Karpas-422 (cell line): ENCODE measurements around the gene HRAS. TPM values are rescaled to one million over a fixed set of nuclear protein-coding genes. Genes with fewer than 3 reads are reported as not detected.

Experiments used
- DNase-seq: peaks from one replicate; pipeline ENCODE4 v3.0.0-alpha.2; 2015
- H2AFZ ChIP-seq: fragments of 200-600 bp; sonication (generic); 2 replicates; pipeline ENCODE4 v1.6.1; 2014; ENCODE audit warnings: antibody characterized with exemption, low read length, mixed read lengths
- H3K27ac ChIP-seq: fragments of 200-600 bp; sonication (generic); 2 replicates; pipeline ENCODE4 v1.5.1; 2014; ENCODE audit warnings: mild to moderate bottlenecking, low read length, moderate library complexity
- H3K27me3 ChIP-seq: fragments of 200-600 bp; sonication (generic); 2 replicates; pipeline ENCODE4 v1.6.1; 2014; ENCODE audit warnings: low read length, mixed read lengths
- H3K36me3 ChIP-seq: fragments of 200-600 bp; sonication (generic); 2 replicates; pipeline ENCODE4 v1.6.1; 2014; ENCODE audit warnings: low read length, mixed read lengths; ENCODE audit not compliant: insufficient read depth
- H3K4me1 ChIP-seq: fragments of 200-600 bp; sonication (generic); 2 replicates; pipeline ENCODE4 v1.6.1; 2014; ENCODE audit warnings: mild to moderate bottlenecking, low read length, mixed read lengths
- H3K4me2 ChIP-seq: fragments of 200-600 bp; sonication (generic); 2 replicates; pipeline ENCODE4 v1.6.1; 2014; ENCODE audit warnings: low read length, low read depth, mild to moderate bottlenecking; ENCODE audit not compliant: poor library complexity, severe bottlenecking
- H3K4me3 ChIP-seq: fragments of 200-600 bp; sonication (generic); 2 replicates; pipeline ENCODE4 v1.5.1; 2014; ENCODE audit warnings: mild to moderate bottlenecking, antibody characterized with exemption, low read length, mixed read lengths
- H3K79me2 ChIP-seq: fragments of 200-600 bp; sonication (generic); 2 replicates; pipeline ENCODE4 v1.6.1; 2014; ENCODE audit warnings: mild to moderate bottlenecking, low read length, mixed read lengths
- H3K9ac ChIP-seq: fragments of 200-600 bp; sonication (generic); 2 replicates; pipeline ENCODE4 v1.6.0; 2014; ENCODE audit warnings: low read length
- H3K9me2 ChIP-seq: fragments of 200-600 bp; sonication (generic), shearing (Covaris generic); replicated peaks from 2 replicates; pipeline ENCODE4 v1.6.0; 2014; ENCODE audit warnings: mild to moderate bottlenecking, low read length, moderate library complexity; ENCODE audit not compliant: insufficient read depth
- H3K9me3 ChIP-seq: fragments of 300-700, 200-600 bp; sonication (generic); 2 replicates; pipeline ENCODE4 v1.6.1; 2014; ENCODE audit warnings: low read length, mixed read lengths
- H4K20me1 ChIP-seq: fragments of 200-600 bp; sonication (generic); 2 replicates; pipeline ENCODE4 v1.6.1; 2014; ENCODE audit warnings: mild to moderate bottlenecking, antibody characterized with exemption, low read length, low read depth; ENCODE audit not compliant: insufficient read depth
- total RNA-seq: library from RNA; depleted of rRNA; stranded (reverse); fragments of >200 nt; shearing (Covaris generic); gene quantifications from 2 replicates; pipeline ENCODE4 v1.2.3, GENCODE V29; 2014; ENCODE audit warnings: low replicate concordance

Gene HRAS
- total RNA-seq, 1 experiment from 2014 or later = 8.5 TPM

- H2AFZ ChIP-seq = peak overlapping the region; percentile 56; the same call in 1 of the 2 replicates
- peak; percentile 75 for DNase-seq
- H3K9me2 ChIP-seq = no peaks in the 10 kb centered on the region
- peaks cover 15% of the 10 kb centered on the region for H4K20me1 ChIP-seq
- H3K27me3 ChIP-seq = no peaks in the 10 kb centered on the region
- peaks cover 35% of the 10 kb centered on the region for H3K4me1 ChIP-seq
- H3K9me3 ChIP-seq = no peaks in the 10 kb centered on the region
- H3K36me3 ChIP-seq = no peaks in the 10 kb centered on the region; the same call in 1 of the 2 replicates
- peak overlapping the region; percentile 95 for H3K9ac ChIP-seq
- peak overlapping the region; percentile 99 for H3K4me2 ChIP-seq
- H3K27ac ChIP-seq = peak overlapping the region; percentile 56
- peak overlapping the region; percentile 99 for H3K4me3 ChIP-seq
- H3K79me2 ChIP-seq = peaks cover 7% of the 10 kb centered on the region; the same call in 1 of the 2 replicates
Observed at GRCh38 chr11:534396-535209, 773 bp downstream of the HRAS start.

- H3K36me3 ChIP-seq = no peaks in the 10 kb centered on the region; the same call in 1 of the 2 replicates
- H3K4me3 ChIP-seq = peak overlapping the region; percentile 99
- no peaks in the 10 kb centered on the region for H3K9me2 ChIP-seq
- H3K4me2 ChIP-seq = peak overlapping the region; percentile 99
- peaks cover 15% of the 10 kb centered on the region for H4K20me1 ChIP-seq
- H3K9me3 ChIP-seq = no peaks in the 10 kb centered on the region
- DNase-seq = no peak
- peaks cover 35% of the 10 kb centered on the region for H3K4me1 ChIP-seq
- no peak overlapping the region for H3K27ac ChIP-seq
- H3K9ac ChIP-seq = peak overlapping the region; percentile 95
- no peak overlapping the region for H2AFZ ChIP-seq
- peaks cover 7% of the 10 kb centered on the region; the same call in 1 of the 2 replicates for H3K79me2 ChIP-seq
- no peaks in the 10 kb centered on the region for H3K27me3 ChIP-seq
Observed at GRCh38 chr11:533586-534395, 1.6 kb downstream of the HRAS start.

GRCh38 chr11:532986-533585 is 2.3 kb downstream of the HRAS start:
- peaks cover 7% of the 10 kb centered on the region; the same call in 1 of the 2 replicates for H3K79me2 ChIP-seq
- no peaks in the 10 kb centered on the region for H3K9me3 ChIP-seq
- no peak for DNase-seq
- H4K20me1 ChIP-seq = peaks cover 15% of the 10 kb centered on the region
- no peak overlapping the region for H3K27ac ChIP-seq
- H3K9me2 ChIP-seq = no peaks in the 10 kb centered on the region
- no peak overlapping the region for H3K9ac ChIP-seq
- H3K27me3 ChIP-seq = no peaks in the 10 kb centered on the region
- H3K36me3 ChIP-seq = no peaks in the 10 kb centered on the region; the same call in 1 of the 2 replicates
- no peak overlapping the region for H3K4me3 ChIP-seq
- no peak overlapping the region for H2AFZ ChIP-seq
- H3K4me1 ChIP-seq = peaks cover 32% of the 10 kb centered on the region
- no peak overlapping the region for H3K4me2 ChIP-seq

GRCh38 chr11:532527-532985 is 2.8 kb downstream of the HRAS start:
- H3K9me2 ChIP-seq = no peaks in the 10 kb centered on the region
- no peak for DNase-seq

GRCh38 chr11:531919-532526 is 3.4 kb downstream of the HRAS start:
- Histone ChIP-seq H3K36me3 (no peaks in the 10 kb centered on the region; the same call in 1 of the 2 replicates), H3K27me3 (no peaks in the 10 kb centered on the region), H3K4me2 (no peak overlapping the region), H3K4me1 (peaks cover 23% of the 10 kb centered on the region), H3K4me3 (no peak overlapping the region), H3K9ac (no peak overlapping the region), H3K9me2 (no peaks in the 10 kb centered on the region), H3K27ac (no peak overlapping the region), H4K20me1 (peaks cover 15% of the 10 kb centered on the region), H3K9me3 (no peaks in the 10 kb centered on the region), H2AFZ (no peak overlapping the region), H3K79me2 (peaks cover 7% of the 10 kb centered on the region; the same call in 1 of the 2 replicates)
- no peak for DNase-seq

More at GRCh38 chr11:532527-532985, 2.8 kb downstream of the HRAS start:
- H3K9me3 ChIP-seq = no peaks in the 10 kb centered on the region
- peaks cover 27% of the 10 kb centered on the region for H3K4me1 ChIP-seq
- H3K4me3 ChIP-seq = no peak overlapping the region
- no peak overlapping the region for H3K4me2 ChIP-seq
- peaks cover 15% of the 10 kb centered on the region for H4K20me1 ChIP-seq
- no peak overlapping the region for H3K9ac ChIP-seq
- H2AFZ ChIP-seq = no peak overlapping the region
- H3K27me3 ChIP-seq = no peaks in the 10 kb centered on the region
- no peaks in the 10 kb centered on the region; the same call in 1 of the 2 replicates for H3K36me3 ChIP-seq
- H3K79me2 ChIP-seq = peaks cover 7% of the 10 kb centered on the region; the same call in 1 of the 2 replicates
- H3K27ac ChIP-seq = no peak overlapping the region

- H3K9ac ChIP-seq = no peak overlapping the region
Observed at GRCh38 chr11:530960-531831, 4.2 kb downstream of the HRAS start.

More at GRCh38 chr11:530960-531831, 4.2 kb downstream of the HRAS start:
- no peaks in the 10 kb centered on the region for H3K9me3 ChIP-seq
- H3K4me3 ChIP-seq = no peak overlapping the region
- H3K79me2 ChIP-seq = peaks cover 7% of the 10 kb centered on the region; the same call in 1 of the 2 replicates
- no peaks in the 10 kb centered on the region; the same call in 1 of the 2 replicates for H3K36me3 ChIP-seq
- H3K4me1 ChIP-seq = peaks cover 14% of the 10 kb centered on the region
- H3K9me2 ChIP-seq = no peaks in the 10 kb centered on the region
- peaks cover 15% of the 10 kb centered on the region for H4K20me1 ChIP-seq
- H3K27me3 ChIP-seq = no peaks in the 10 kb centered on the region
- no peak overlapping the region for H3K4me2 ChIP-seq
- no peak overlapping the region for H3K27ac ChIP-seq
- H2AFZ ChIP-seq = no peak overlapping the region
- DNase-seq = no peak
